Mucosa of stomach (tissue), 1 donor: ENCODE measurements around the gene SLC44A5.

ENCODE experiments used
- H3K27me3 ChIP-seq: one replicate; pipeline ENCODE4 v1.7.0; 2013; ENCODE audit warnings: mild to moderate bottlenecking, low read length; ENCODE audit not compliant: control insufficient read depth, insufficient read depth
- H3K36me3 ChIP-seq: one replicate; pipeline ENCODE4 v1.7.0; 2013; ENCODE audit warnings: low read length; ENCODE audit not compliant: control insufficient read depth, insufficient read depth
- H3K4me1 ChIP-seq: one replicate; pipeline ENCODE4 v1.7.0; 2013; ENCODE audit warnings: mild to moderate bottlenecking, low read length; ENCODE audit not compliant: control insufficient read depth, insufficient read depth
- H3K4me3 ChIP-seq: one replicate; pipeline ENCODE4 v1.7.0; 2013; ENCODE audit warnings: low read length
- H3K9ac ChIP-seq: one replicate; pipeline ENCODE4 v1.7.0; 2013; ENCODE audit warnings: mild to moderate bottlenecking, low read length, moderate library complexity
- H3K9me3 ChIP-seq: one replicate; pipeline ENCODE4 v1.7.0; 2013; ENCODE audit warnings: mild to moderate bottlenecking, low read length, moderate library complexity; ENCODE audit not compliant: control insufficient read depth
- donor health status: Pancreatic carcinoma.

The SLC44A5 gene

GRCh38 chr1:75587692-75588091 lies 23.2 kb downstream of the SLC44A5 start:
- H3K9me3 ChIP-seq, result no peaks in the 10 kb centered on the region
- H3K4me3 ChIP-seq, result no peak overlapping the region
- H3K36me3 ChIP-seq, result no peaks in the 10 kb centered on the region
- no peak overlapping the region for H3K9ac ChIP-seq
- H3K27me3 ChIP-seq, result no peaks in the 10 kb centered on the region
- peaks cover 7% of the 10 kb centered on the region for H3K4me1 ChIP-seq

GRCh38 chr1:75583282-75583681 lies 27.6 kb downstream of the SLC44A5 start:
- H3K9ac ChIP-seq, result no peak overlapping the region
- no peak overlapping the region for H3K4me3 ChIP-seq
- H3K27me3 ChIP-seq, result no peaks in the 10 kb centered on the region
- H3K9me3 ChIP-seq, result no peaks in the 10 kb centered on the region
- H3K36me3 ChIP-seq, result no peaks in the 10 kb centered on the region
- no peaks in the 10 kb centered on the region for H3K4me1 ChIP-seq

- no peak overlapping the region for H3K4me3 ChIP-seq
- no peaks in the 10 kb centered on the region for H3K9me3 ChIP-seq
- H3K36me3 ChIP-seq, result no peaks in the 10 kb centered on the region
- no peaks in the 10 kb centered on the region for H3K27me3 ChIP-seq
- H3K9ac ChIP-seq, result no peak overlapping the region
- no peaks in the 10 kb centered on the region for H3K4me1 ChIP-seq
Measured at GRCh38 chr1:75582725-75583261, 28.1 kb downstream of the SLC44A5 start.

GRCh38 chr1:75579046-75579445 lies 31.9 kb downstream of the SLC44A5 start:
- no peak overlapping the region for H3K9ac ChIP-seq
- H3K27me3 ChIP-seq, result no peaks in the 10 kb centered on the region
- no peaks in the 10 kb centered on the region for H3K9me3 ChIP-seq
- H3K4me1 ChIP-seq, result no peaks in the 10 kb centered on the region
- no peak overlapping the region for H3K4me3 ChIP-seq
- H3K36me3 ChIP-seq, result no peaks in the 10 kb centered on the region

- H3K4me3 ChIP-seq, result no peak overlapping the region
- no peaks in the 10 kb centered on the region for H3K4me1 ChIP-seq
- no peaks in the 10 kb centered on the region for H3K9me3 ChIP-seq
- no peaks in the 10 kb centered on the region for H3K27me3 ChIP-seq
- H3K36me3 ChIP-seq, result no peaks in the 10 kb centered on the region
- no peak overlapping the region for H3K9ac ChIP-seq
Measured at GRCh38 chr1:75575837-75576236, 35.1 kb downstream of the SLC44A5 start.

- H3K4me1 ChIP-seq, result no peaks in the 10 kb centered on the region
- no peak overlapping the region for H3K4me3 ChIP-seq
- H3K27me3 ChIP-seq, result peaks cover 4% of the 10 kb centered on the region
- no peaks in the 10 kb centered on the region for H3K36me3 ChIP-seq
- H3K9me3 ChIP-seq, result no peaks in the 10 kb centered on the region
- H3K9ac ChIP-seq, result no peak overlapping the region
Measured at GRCh38 chr1:75567191-75567590, 43.7 kb downstream of the SLC44A5 start.

GRCh38 chr1:75559800-75560199 lies 51.1 kb downstream of the SLC44A5 start:
- Histone ChIP-seq H3K36me3 (no peaks in the 10 kb centered on the region), H3K9me3 (no peaks in the 10 kb centered on the region), H3K4me3 (no peak overlapping the region)

GRCh38 chr1:75559136-75559535 lies 51.8 kb downstream of the SLC44A5 start:
- H3K4me1 ChIP-seq, result no peaks in the 10 kb centered on the region
- H3K9me3 ChIP-seq, result no peaks in the 10 kb centered on the region
- H3K9ac ChIP-seq, result no peak overlapping the region
- H3K36me3 ChIP-seq, result no peaks in the 10 kb centered on the region
- H3K27me3 ChIP-seq, result no peaks in the 10 kb centered on the region
- H3K4me3 ChIP-seq, result no peak overlapping the region

More at GRCh38 chr1:75559800-75560199, 51.1 kb downstream of the SLC44A5 start:
- Histone ChIP-seq H3K4me1 (no peaks in the 10 kb centered on the region), H3K9ac (no peak overlapping the region), H3K27me3 (no peaks in the 10 kb centered on the region)

GRCh38 chr1:75554870-75555269 lies 56.0 kb downstream of the SLC44A5 start:
- Histone ChIP-seq H3K36me3 (no peaks in the 10 kb centered on the region), H3K27me3 (no peaks in the 10 kb centered on the region), H3K9me3 (no peaks in the 10 kb centered on the region), H3K4me1 (no peaks in the 10 kb centered on the region), H3K4me3 (no peak overlapping the region), H3K9ac (no peak overlapping the region)

GRCh38 chr1:75554181-75554580 lies 56.7 kb downstream of the SLC44A5 start:
- Histone ChIP-seq H3K4me1 (no peaks in the 10 kb centered on the region), H3K36me3 (no peaks in the 10 kb centered on the region), H3K9ac (no peak overlapping the region), H3K4me3 (no peak overlapping the region), H3K27me3 (no peaks in the 10 kb centered on the region), H3K9me3 (no peaks in the 10 kb centered on the region)

GRCh38 chr1:75550559-75550958 lies 60.4 kb downstream of the SLC44A5 start:
- Histone ChIP-seq H3K4me3 (no peak overlapping the region), H3K9me3 (no peaks in the 10 kb centered on the region), H3K4me1 (no peaks in the 10 kb centered on the region), H3K36me3 (no peaks in the 10 kb centered on the region), H3K9ac (no peak overlapping the region), H3K27me3 (no peaks in the 10 kb centered on the region)

- Histone ChIP-seq H3K4me1 (no peaks in the 10 kb centered on the region), H3K9ac (no peak overlapping the region), H3K27me3 (no peaks in the 10 kb centered on the region), H3K36me3 (no peaks in the 10 kb centered on the region), H3K4me3 (no peak overlapping the region), H3K9me3 (no peaks in the 10 kb centered on the region)
Measured at GRCh38 chr1:75548721-75549480, 62.0 kb downstream of the SLC44A5 start.
